Neuronal stem cell (in vitro differentiated cells): Measurements from ENCODE around the gene SLIT3. TPM values are rescaled to one million over a fixed set of nuclear protein-coding genes. Genes with fewer than 3 reads are reported as not detected.

Experiments used
- DNase-seq: peaks from one replicate; pipeline ENCODE4 v3.0.0-alpha.2; 2013; ENCODE audit warnings: low spot score
- H2AFZ ChIP-seq: one replicate; pipeline ENCODE4 v1.6.1; 2013; ENCODE audit warnings: mild to moderate bottlenecking, low read length, inconsistent platforms
- H2AK5ac ChIP-seq: 2 replicates; pipeline ENCODE4 v1.6.1; 2013; ENCODE audit warnings: low read depth, mild to moderate bottlenecking, inconsistent platforms, low read length, moderate library complexity, mixed read lengths
- H2BK120ac ChIP-seq: 2 replicates; pipeline ENCODE4 v1.6.1; 2013; ENCODE audit warnings: low read depth, mild to moderate bottlenecking, inconsistent platforms, low read length, moderate library complexity, mixed read lengths
- H2BK12ac ChIP-seq: one replicate; pipeline ENCODE4 v1.6.1; 2013; ENCODE audit warnings: low read length, inconsistent platforms
- H2BK15ac ChIP-seq: 2 replicates; pipeline ENCODE4 v1.6.1; 2013; ENCODE audit warnings: mild to moderate bottlenecking, low read length, inconsistent platforms, mixed read lengths
- H2BK5ac ChIP-seq: one replicate; pipeline ENCODE4 v1.6.1; 2013; ENCODE audit warnings: inconsistent platforms, mild to moderate bottlenecking, low read length, moderate library complexity
- H3K14ac ChIP-seq: one replicate; pipeline ENCODE4 v1.6.1; 2013; ENCODE audit warnings: low read length, inconsistent platforms
- H3K18ac ChIP-seq: 2 replicates; pipeline ENCODE4 v1.6.1; 2013; ENCODE audit warnings: low read length, inconsistent platforms
- H3K23ac ChIP-seq: 2 replicates; pipeline ENCODE4 v1.6.1; 2013; ENCODE audit warnings: low read depth, mild to moderate bottlenecking, mixed read lengths, low read length, inconsistent platforms; ENCODE audit not compliant: poor library complexity
- H3K27ac ChIP-seq: replicated peaks from 3 replicates; pipeline ENCODE4 v1.5.1; 2013; ENCODE audit warnings: low read length, inconsistent platforms
- H3K27me3 ChIP-seq, 3 experiments: 2 replicates each; pipeline ENCODE4 v1.6.1; 2013; ENCODE audit warnings: low read length in 3 of 3, mild to moderate bottlenecking in 2 of 3, inconsistent platforms in 1 of 3, low read depth in 1 of 3, mixed read lengths in 1 of 3, moderate library complexity in 1 of 3; ENCODE audit not compliant: control insufficient read depth in 3 of 3, insufficient read depth in 3 of 3
- H3K36me3 ChIP-seq, 2 donors: replicated peaks in 1 of 2; 2 replicates each; pipeline ENCODE4 v1.6.1; 2013; ENCODE audit warnings: low read length in 2 of 2; ENCODE audit not compliant: control insufficient read depth in 2 of 2, insufficient read depth in 2 of 2
- H3K4ac ChIP-seq: 2 replicates; pipeline ENCODE4 v1.6.1; 2013; ENCODE audit warnings: inconsistent platforms, mild to moderate bottlenecking, low read length, moderate library complexity
- H3K4me1 ChIP-seq, 2 donors: 1 replicate in 1 of 2; 2 replicates in 1 of 2; pipeline ENCODE4 v1.6.1; 2013; ENCODE audit warnings: low read length in 2 of 2, low read depth in 1 of 2; ENCODE audit not compliant: control insufficient read depth in 2 of 2, insufficient read depth in 1 of 2
- H3K4me2 ChIP-seq: one replicate; pipeline ENCODE4 v1.6.1; 2013; ENCODE audit warnings: mild to moderate bottlenecking, low read length, inconsistent platforms; ENCODE audit not compliant: insufficient read depth, poor library complexity, severe bottlenecking
- H3K4me3 ChIP-seq, 2 donors: 2 replicates each; pipeline ENCODE4 v1.5.1; 2013; ENCODE audit warnings: low read length in 2 of 2, mild to moderate bottlenecking in 2 of 2, inconsistent platforms in 1 of 2, moderate library complexity in 1 of 2
- H3K79me1 ChIP-seq: one replicate; pipeline ENCODE4 v1.6.1; 2013; ENCODE audit warnings: low read depth, mild to moderate bottlenecking, inconsistent platforms, low read length, moderate library complexity
- H3K9ac ChIP-seq: one replicate; pipeline ENCODE4 v1.6.1; 2013; ENCODE audit warnings: mild to moderate bottlenecking, low read depth, low read length, inconsistent platforms; ENCODE audit not compliant: poor library complexity
- H3K9me3 ChIP-seq, 2 donors: replicated peaks in 1 of 2; 2 replicates each; pipeline versions ENCODE3 to v1.6.1; 2013; ENCODE audit warnings: low read length in 2 of 2, mild to moderate bottlenecking in 2 of 2, inconsistent platforms in 1 of 2, low read depth in 1 of 2, mixed read lengths in 1 of 2, moderate library complexity in 1 of 2; ENCODE audit not compliant: control insufficient read depth in 2 of 2, insufficient read depth in 1 of 2
- H4K8ac ChIP-seq: one replicate; pipeline ENCODE4 v1.6.1; 2013; ENCODE audit warnings: low read depth, mild to moderate bottlenecking, inconsistent platforms, low read length, moderate library complexity
- H4K91ac ChIP-seq: one replicate; pipeline ENCODE4 v1.6.1; 2013; ENCODE audit warnings: low read length, low read depth, mild to moderate bottlenecking, inconsistent platforms; ENCODE audit not compliant: poor library complexity
- WGBS, 2 donors: extraction: QIAGEN DNeasy Blood & Tissue Kit; methylation state at CpG; one replicate each; pipeline ENCODE4 v1.1.7; 2013; ENCODE audit warnings: missing lambda C conversion rate in 2 of 2, mixed read lengths in 1 of 2; ENCODE audit not compliant: insufficient read length in 2 of 2, insufficient replicate concordance in 1 of 2; ENCODE audit errors: extremely low coverage in 2 of 2; 5-methylcytosine and 5-hydroxymethylcytosine counted together
- polyA plus RNA-seq, 2 experiments: library from polyadenylated mRNA; stranded (reverse); fragments of 200-250 nt; gene quantifications; one replicate each; pipeline ENCODE4 v1.2.3, GENCODE V29; 2013

Gene SLIT3
- 0.53 TPM for polyA plus RNA-seq (2013, experiment 1 of 2)
- polyA plus RNA-seq (2013, experiment 2 of 2): 0.61 TPM

DNA sequence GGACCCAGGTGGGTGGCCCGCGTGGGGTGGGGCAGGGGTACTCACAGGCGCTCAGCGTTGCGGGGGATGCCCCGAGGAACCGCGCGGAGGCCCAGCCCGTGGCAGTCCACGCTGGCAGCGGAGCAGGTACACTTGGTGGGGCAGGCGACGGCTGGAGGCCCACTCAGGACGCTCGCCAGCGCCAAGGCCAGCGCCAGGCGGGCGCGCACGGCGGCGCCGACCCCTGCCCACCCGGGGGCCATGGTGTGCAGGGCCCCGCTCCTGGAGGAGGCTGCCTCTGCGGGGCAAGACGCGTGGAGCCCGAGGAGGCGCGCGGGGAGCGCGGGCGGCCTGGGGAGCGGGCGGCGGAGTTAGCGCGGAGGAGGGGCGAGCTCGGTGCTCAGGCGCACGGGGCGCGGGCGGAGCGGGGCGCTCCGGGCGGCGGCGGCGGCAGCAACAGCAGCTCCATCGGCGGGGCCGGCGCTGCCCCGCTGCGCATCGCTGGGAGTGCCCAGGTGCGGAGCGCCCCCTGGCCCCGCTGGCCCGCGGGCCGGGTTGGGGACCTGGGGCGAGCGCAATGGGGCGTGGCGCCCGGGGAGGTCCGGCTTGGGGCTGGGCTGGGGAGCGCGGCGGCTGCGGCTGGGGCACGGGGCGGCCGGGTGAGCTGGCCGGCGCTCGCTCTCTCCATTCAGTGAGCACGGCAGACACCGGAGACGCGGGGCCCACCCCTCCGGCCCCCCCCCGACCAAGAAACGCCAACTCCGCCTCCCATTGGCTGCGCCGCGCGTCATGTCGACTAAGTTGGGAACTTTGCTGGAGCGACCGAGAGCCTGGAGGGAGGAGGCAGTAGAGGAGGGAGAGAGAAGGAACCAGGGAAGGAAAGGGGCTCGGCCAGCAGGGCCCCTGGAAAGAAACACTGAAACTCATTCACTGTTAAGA, at the start of gene SLIT3:
SLIT3 (minus strand) TSS at position 672 of the 918 bp plus-strand sequence; CDS start at position 242, 430 bp downstream.
- WGBS, 2 donors: no CpG with 5 or more reads among the region's 101 CpGs
- H4K91ac ChIP-seq: no peak within 1 kb of the TSS
- H3K23ac ChIP-seq: no peak within 1 kb of the TSS
- peak within 1 kb of the TSS; percentile 73 for H3K14ac ChIP-seq
- no peak within 1 kb of the TSS for H2BK120ac ChIP-seq
- peak within 1 kb of the TSS; percentile 98 for H3K4me2 ChIP-seq
- H2BK15ac ChIP-seq: peak within 1 kb of the TSS; percentile 23
- H2BK12ac ChIP-seq: no peak within 1 kb of the TSS
- H4K8ac ChIP-seq: no peak within 1 kb of the TSS
- no peaks in the 10 kb centered on the region for H3K36me3 ChIP-seq
- peak within 1 kb of the TSS; percentile 84 for H3K9ac ChIP-seq
- H2AK5ac ChIP-seq: no peak within 1 kb of the TSS
- H2BK5ac ChIP-seq: no peak within 1 kb of the TSS
- H3K4me1 ChIP-seq: peaks cover 0 to 6% of the 10 kb centered on the region in 2 donors
- H3K9me3 ChIP-seq: no peaks in the 10 kb centered on the region
- peak within 1 kb of the TSS in 1 of 2 donors; percentile 89 for H3K4me3 ChIP-seq
- no peak within 1 kb of the TSS for H3K27ac ChIP-seq
- H3K4ac ChIP-seq: no peak within 1 kb of the TSS
- peak; percentile 82 for DNase-seq
- H3K27me3 ChIP-seq: peaks cover 3 to 51% (median 39%) of the 10 kb centered on the region in 3 experiments
- no peaks in the 10 kb centered on the region for H3K79me1 ChIP-seq
- H3K18ac ChIP-seq: peak within 1 kb of the TSS; percentile 93
- H2AFZ ChIP-seq: peak within 1 kb of the TSS; percentile 26

GRCh38 chr5:169350016-169350415, 49.1 kb upstream of the SLIT3 start:
- no peak overlapping the region for H4K8ac ChIP-seq
- no peak overlapping the region for H3K4me3 ChIP-seq
- no peak overlapping the region for H3K4me2 ChIP-seq
- H3K27me3 ChIP-seq: no peaks in the 10 kb centered on the region
- H3K9me3 ChIP-seq: no peaks in the 10 kb centered on the region
- H3K9ac ChIP-seq: no peak overlapping the region
- H3K36me3 ChIP-seq: no peaks in the 10 kb centered on the region
- no peak overlapping the region for H2BK12ac ChIP-seq
- no peak overlapping the region for H3K18ac ChIP-seq
- H3K4me1 ChIP-seq: no peaks in the 10 kb centered on the region
- H2BK120ac ChIP-seq: no peak overlapping the region
- no peak overlapping the region for H3K14ac ChIP-seq
- no peak overlapping the region for H2BK15ac ChIP-seq
- no peak overlapping the region for H3K27ac ChIP-seq
- no peak overlapping the region for H4K91ac ChIP-seq
- H2AFZ ChIP-seq: no peak overlapping the region
- no CpG with 5 or more reads among the region's 1 CpG for WGBS, 2 donors
- H2AK5ac ChIP-seq: no peak overlapping the region
- no peak overlapping the region for H2BK5ac ChIP-seq
- DNase-seq: no peak
- no peak overlapping the region for H3K23ac ChIP-seq
- no peak overlapping the region for H3K4ac ChIP-seq
- H3K79me1 ChIP-seq: no peaks in the 10 kb centered on the region

DNA sequence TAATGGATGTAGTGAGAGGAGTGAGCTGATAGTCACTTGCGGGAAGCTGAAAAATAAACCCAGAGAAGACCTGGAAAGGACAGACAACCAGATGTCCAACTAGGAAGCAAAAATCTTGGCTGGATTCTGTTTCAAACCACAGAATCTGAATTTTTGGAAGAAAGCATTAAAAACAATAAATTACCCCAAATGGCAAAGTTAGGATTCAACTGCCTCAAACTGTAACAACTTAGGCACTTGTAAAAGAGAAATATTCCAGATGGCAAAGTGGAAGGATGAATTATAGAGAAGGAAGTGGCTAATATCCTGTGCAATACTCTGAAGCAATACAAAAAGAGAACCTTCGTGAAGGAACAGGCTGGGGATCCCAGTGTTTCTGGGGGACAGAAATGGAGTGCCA, 46.8 kb upstream of the SLIT3 start:
- Histone ChIP-seq H2BK12ac (no peak overlapping the region), H3K4me2 (no peak overlapping the region), H3K4me1 (no peaks in the 10 kb centered on the region), H2AFZ (no peak overlapping the region), H3K9me3 (no peaks in the 10 kb centered on the region), H4K8ac (no peak overlapping the region), H2AK5ac (no peak overlapping the region), H3K27me3 (no peaks in the 10 kb centered on the region), H3K14ac (no peak overlapping the region), H3K27ac (no peak overlapping the region), H3K36me3 (no peaks in the 10 kb centered on the region), H3K18ac (no peak overlapping the region), H3K4ac (no peak overlapping the region), H4K91ac (no peak overlapping the region), H3K23ac (no peak overlapping the region), H2BK5ac (no peak overlapping the region), H2BK120ac (no peak overlapping the region), H3K4me3 (no peak overlapping the region), H3K9ac (no peak overlapping the region), H2BK15ac (no peak overlapping the region), H3K79me1 (no peaks in the 10 kb centered on the region)
- no peak for DNase-seq
- no CpG with 5 or more reads among the region's 2 CpGs for whole genome bisulfite sequencing, 2 donors

DNA sequence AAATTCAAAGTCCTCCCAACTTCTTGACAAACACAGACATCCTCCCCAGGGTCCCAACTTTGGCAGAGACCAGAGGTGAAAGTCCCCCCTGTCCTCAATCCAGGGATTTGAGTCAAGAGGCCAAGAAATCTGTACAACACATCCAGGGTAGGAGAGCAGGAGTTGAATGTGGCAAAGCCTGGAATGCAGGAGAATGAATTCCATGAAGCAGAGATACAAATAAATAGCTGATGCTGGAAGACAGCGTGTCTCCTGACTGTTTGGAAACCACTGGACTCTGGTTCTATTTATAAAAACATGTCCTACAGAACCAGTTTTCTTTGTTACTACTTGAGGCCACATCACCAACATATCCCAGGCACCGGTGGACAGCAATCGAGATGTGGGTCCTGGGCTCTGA, 43.7 kb upstream of the SLIT3 start:
- Histone ChIP-seq H2BK12ac (no peak overlapping the region), H2BK15ac (no peak overlapping the region), H3K36me3 (no peaks in the 10 kb centered on the region), H3K4me1 (no peaks in the 10 kb centered on the region), H3K14ac (no peak overlapping the region), H3K27ac (no peak overlapping the region), H2BK5ac (no peak overlapping the region), H3K9ac (no peak overlapping the region), H2BK120ac (no peak overlapping the region), H2AFZ (no peak overlapping the region), H3K27me3 (peaks cover 0 to 2% (median 0%) of the 10 kb centered on the region in 3 experiments), H3K4me2 (no peak overlapping the region), H4K91ac (no peak overlapping the region), H4K8ac (no peak overlapping the region), H3K23ac (no peak overlapping the region), H3K9me3 (no peaks in the 10 kb centered on the region), H2AK5ac (no peak overlapping the region), H3K4me3 (no peak overlapping the region), H3K18ac (no peak overlapping the region), H3K79me1 (no peaks in the 10 kb centered on the region), H3K4ac (no peak overlapping the region)
- DNase-seq: no peak
- WGBS, 2 donors: no CpG with 5 or more reads among the region's 3 CpGs
